Pancreas (tissue), 10 donors: ENCODE results near the gene TIPARP. TPM values are rescaled to one million over a fixed set of nuclear protein-coding genes. Genes with fewer than 3 reads are reported as not detected.

ENCODE experiments used
- ATAC-seq, 4 donors: fragments of 200-7000 bp; cut with Tn5 transposase; one replicate each; pipeline versions ENCODE4 v1.8.0 to v1.9.1; 2020; ENCODE audit warnings: mild to moderate bottlenecking in 4 of 4, moderate library complexity in 4 of 4
- DNase-seq, 6 donors: peaks; one replicate each; pipeline ENCODE4 v3.0.0-alpha.2; 2020
- FAIRE-seq: peaks from 2 replicates; lab custom pipeline; 2012; peaks lifted over from hg19 to GRCh38; lab: Jason Lieb, UNC
- H3K27ac ChIP-seq, 4 donors: fragments of 200-600 bp; sonication (generic); 1 replicate in 3 of 4; 2 replicates in 1 of 4; pipeline versions ENCODE4 v1.5.0 to v1.8.0; 2020
- H3K27me3 ChIP-seq, 4 donors: fragments of 200-600 bp; one replicate each; pipeline ENCODE4 v1.8.0; 2021
- H3K36me3 ChIP-seq, 3 donors: fragments of 200-600 bp; sonication (generic) in 1 of 3; one replicate each; pipeline versions ENCODE4 v1.5.0 to v1.8.0; 2020 to 2021
- H3K4me1 ChIP-seq, 3 donors: fragments of 200-600 bp; one replicate each; pipeline ENCODE4 v1.8.0; 2021
- H3K4me3 ChIP-seq, 4 donors: fragments of 200-600 bp; sonication (generic) in 2 of 4; one replicate each; pipeline versions ENCODE4 v1.5.0 to v1.8.0; 2020 to 2021
- H3K9me3 ChIP-seq, 4 donors: fragments of 200-600 bp; one replicate each; pipeline ENCODE4 v1.8.0; 2021
- WGBS, 2 donors: extraction: QIAGEN DNeasy Blood & Tissue Kit; methylation state at CpG; one replicate each; pipeline ENCODE4 v1.1.7; 2013; 5-methylcytosine and 5-hydroxymethylcytosine counted together
- intact Hi-C, 3 donors: fragments of 100-400 bp; cut with DNase I; formaldehyde crosslinking; loops; one replicate each; pipeline versions ENCODE4 v1.11.1 to v1.14.2; 2022
- polyA plus RNA-seq, 2 donors: library from polyadenylated mRNA; stranded (reverse); fragments of 200-250 nt; gene quantifications; one replicate each; pipeline ENCODE4 v1.2.3, GENCODE V29; 2013
- total RNA-seq, 6 donors: library from RNA; stranded (reverse); fragmentation: NEBNext Ultra II Directional in 4 of 6; extraction: Animal tissue kit (Norgen Biotek cat#: 25700) in 4 of 6; gene quantifications; one replicate each; pipeline versions ENCODE4 v1.2.1 to v1.2.4, GENCODE V29; 2021 to 2023
- TF ChIP-seq, protein P1 (sequence below), 4 donors: fragments of 200-600 bp; sonication (generic) in 3 of 4; IDR thresholded peaks; one replicate each; pipeline versions ENCODE4 v1.5.0 to v1.8.0; 2021; ENCODE audit warnings: antibody characterized with exemption in 4 of 4
- donor health status: healthy with polysubstance abuse.
- donor health status: DM: no; HTN: no; CAD: no; lungs with moderate emphysema.
- donor health status: DM: no; HTN: no; CAD: no.
- donor health status: control.
- donor health status: control.
- donor health status: Bipolar disorder and iron deficiency.
- donor health status: DM: yes; HTN: yes; CAD: no.
- donor health status: DM: no; HTN: no; CAD: no.
- donor health status: DM: no; HTN: no; CAD: no.
- donor health status: DM: yes; HTN: yes; CAD: no.

Gene TIPARP
- total and polyA plus RNA-seq, 8 donors: 6.0 to 15.0 (median 10.1) TPM

DNA sequence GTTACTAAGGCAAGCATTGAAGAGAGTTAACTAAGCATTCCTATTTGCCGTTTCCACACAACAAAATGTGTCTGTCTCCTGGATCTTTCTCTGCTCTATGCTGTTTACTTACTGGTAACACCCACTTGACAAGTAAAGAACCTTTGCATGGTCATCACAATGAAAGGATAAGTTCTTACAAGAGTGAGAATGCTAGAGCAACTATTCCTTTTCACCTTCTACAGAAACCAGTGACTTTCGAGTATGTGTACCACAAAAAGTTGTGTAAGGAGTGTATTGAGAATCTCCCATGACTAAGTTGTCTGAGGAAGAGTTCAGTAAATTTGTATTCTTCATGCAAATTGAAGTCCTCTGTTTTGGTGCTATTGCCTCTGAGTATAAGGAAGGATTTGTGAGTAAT, 10.8 kb downstream of the TIPARP start:
- ATAC-seq: peak in 1 of 4 donors; percentile 13
- no peaks in the 10 kb centered on the region for H3K36me3 ChIP-seq
- DNase-seq: no peak
- H3K27ac ChIP-seq: peak overlapping the region in 1 of 4 donors; percentile 10
- H3K9me3 ChIP-seq: no peaks in the 10 kb centered on the region
- TF ChIP-seq, protein P1, sequence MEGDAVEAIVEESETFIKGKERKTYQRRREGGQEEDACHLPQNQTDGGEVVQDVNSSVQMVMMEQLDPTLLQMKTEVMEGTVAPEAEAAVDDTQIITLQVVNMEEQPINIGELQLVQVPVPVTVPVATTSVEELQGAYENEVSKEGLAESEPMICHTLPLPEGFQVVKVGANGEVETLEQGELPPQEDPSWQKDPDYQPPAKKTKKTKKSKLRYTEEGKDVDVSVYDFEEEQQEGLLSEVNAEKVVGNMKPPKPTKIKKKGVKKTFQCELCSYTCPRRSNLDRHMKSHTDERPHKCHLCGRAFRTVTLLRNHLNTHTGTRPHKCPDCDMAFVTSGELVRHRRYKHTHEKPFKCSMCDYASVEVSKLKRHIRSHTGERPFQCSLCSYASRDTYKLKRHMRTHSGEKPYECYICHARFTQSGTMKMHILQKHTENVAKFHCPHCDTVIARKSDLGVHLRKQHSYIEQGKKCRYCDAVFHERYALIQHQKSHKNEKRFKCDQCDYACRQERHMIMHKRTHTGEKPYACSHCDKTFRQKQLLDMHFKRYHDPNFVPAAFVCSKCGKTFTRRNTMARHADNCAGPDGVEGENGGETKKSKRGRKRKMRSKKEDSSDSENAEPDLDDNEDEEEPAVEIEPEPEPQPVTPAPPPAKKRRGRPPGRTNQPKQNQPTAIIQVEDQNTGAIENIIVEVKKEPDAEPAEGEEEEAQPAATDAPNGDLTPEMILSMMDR (IDR thresholded peaks at IDR 0.05): no peak
- intact Hi-C loops: no loop called here
- 62 to 64% methylated on average over 2 of the region's 2 CpGs for WGBS, 2 donors
- H3K4me3 ChIP-seq: no peak overlapping the region
- FAIRE-seq: no peak
- peaks cover 26 to 63% (median 47%) of the 10 kb centered on the region in 3 donors for H3K4me1 ChIP-seq
- H3K27me3 ChIP-seq: no peaks in the 10 kb centered on the region

DNA sequence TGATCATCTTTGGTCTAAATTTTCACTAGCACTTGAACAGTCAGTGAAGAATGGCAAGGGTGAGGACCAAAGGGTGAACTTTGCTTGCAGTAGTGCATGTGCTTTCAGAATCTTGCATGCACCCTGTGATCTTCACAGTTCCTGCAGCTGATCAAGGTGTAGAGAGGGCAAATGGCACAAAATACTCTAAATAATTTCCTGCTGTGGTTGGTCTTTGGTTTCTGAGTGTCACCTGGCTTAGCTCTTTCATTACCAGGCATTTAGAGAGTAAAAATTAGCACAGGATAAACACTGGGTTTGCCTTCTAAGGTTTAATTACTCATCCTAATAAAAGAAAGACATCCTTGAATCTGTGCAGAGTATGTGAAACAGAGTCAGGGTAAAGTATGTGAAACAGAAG, 11.4 kb downstream of the TIPARP start:
- ATAC-seq (peak in 2 of 4 donors; percentile 8 to 14), FAIRE-seq (no peak), DNase-seq (no peak)
- H3K9me3 ChIP-seq: no peaks in the 10 kb centered on the region
- intact Hi-C loops: no loop called here
- H3K27ac ChIP-seq: no peak overlapping the region
- no peak overlapping the region for H3K4me3 ChIP-seq
- TF ChIP-seq, protein P1 (IDR thresholded peaks at IDR 0.05): no peak
- no peaks in the 10 kb centered on the region for H3K36me3 ChIP-seq
- no peaks in the 10 kb centered on the region for H3K27me3 ChIP-seq
- H3K4me1 ChIP-seq: peaks cover 26 to 58% (median 43%) of the 10 kb centered on the region in 3 donors

DNA sequence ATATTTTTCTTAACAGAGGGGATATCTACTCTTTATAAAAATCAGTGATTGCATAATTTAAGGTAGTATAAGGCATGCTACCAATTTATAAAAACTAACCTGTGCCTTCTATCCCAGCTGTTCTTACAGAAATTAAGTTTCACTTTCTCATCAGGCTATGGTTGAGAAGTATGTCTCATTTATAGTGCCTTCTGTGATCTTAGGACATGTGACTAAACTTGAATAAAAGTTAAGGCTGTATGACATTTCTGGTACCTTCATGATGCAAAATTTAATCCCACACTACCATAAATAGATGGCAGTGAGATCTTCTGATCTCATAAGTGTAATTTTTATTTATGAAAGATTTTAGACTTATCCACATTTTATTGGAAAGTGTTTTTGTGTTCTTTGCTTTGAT, 12.6 kb downstream of the TIPARP start:
- intact Hi-C loops: no loop called here
- peaks cover 35 to 56% (median 43%) of the 10 kb centered on the region in 3 donors for H3K4me1 ChIP-seq
- FAIRE-seq: no peak
- H3K4me3 ChIP-seq: no peak overlapping the region
- TF ChIP-seq, protein P1 (IDR thresholded peaks at IDR 0.05): no peak
- H3K36me3 ChIP-seq: no peaks in the 10 kb centered on the region
- H3K27ac ChIP-seq: no peak overlapping the region
- H3K27me3 ChIP-seq: no peaks in the 10 kb centered on the region
- peak in 1 of 4 donors; percentile 20 for ATAC-seq
- H3K9me3 ChIP-seq: no peaks in the 10 kb centered on the region
- no peak for DNase-seq

DNA sequence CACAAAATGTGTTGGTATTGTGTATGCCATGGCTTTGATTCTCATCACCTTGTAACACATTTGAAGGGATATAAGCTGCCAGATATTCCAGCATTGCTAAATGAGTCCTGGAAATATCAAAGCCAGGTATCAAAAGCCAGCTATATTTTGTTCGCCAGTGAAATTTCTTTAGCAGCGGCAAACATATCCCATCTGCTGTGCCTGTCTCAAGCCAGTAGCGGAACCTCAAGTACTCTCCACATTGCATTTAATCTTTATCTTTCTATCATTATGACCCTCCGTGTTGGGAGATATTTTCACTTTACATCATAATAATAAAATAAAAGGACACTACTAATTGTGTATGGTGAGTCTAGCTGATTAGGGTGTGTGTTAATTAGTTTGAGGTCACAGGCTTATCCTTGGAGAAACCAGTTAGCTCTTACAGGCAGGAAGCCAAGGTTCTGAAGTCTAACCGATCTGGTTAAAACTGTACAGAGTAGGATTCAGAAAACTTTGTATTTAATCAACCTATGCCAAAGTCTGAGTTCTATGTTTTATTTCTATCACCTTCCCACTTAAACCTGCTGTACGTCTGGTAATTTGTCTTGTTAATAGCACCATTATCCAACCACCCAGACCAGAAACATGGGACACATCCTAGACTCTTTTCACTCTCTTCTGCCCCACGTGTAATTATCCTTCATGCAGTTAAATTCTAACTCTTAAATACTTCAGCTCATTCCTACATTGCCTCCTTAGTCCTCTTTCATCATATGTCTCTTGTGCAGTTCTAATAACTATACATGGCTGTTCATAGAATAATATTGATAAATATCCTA, 14.5 kb downstream of the TIPARP start:
- no peaks in the 10 kb centered on the region for H3K9me3 ChIP-seq
- H3K4me1 ChIP-seq: peaks cover 34 to 53% (median 39%) of the 10 kb centered on the region in 3 donors
- H3K4me3 ChIP-seq: no peak overlapping the region
- intact Hi-C loops: no loop called here
- FAIRE-seq (no peak), DNase-seq (no peak), ATAC-seq (peak in 1 of 4 donors; percentile 19)
- WGBS, 2 donors: 61 to 65% methylated on average over 7 of the region's 7 CpGs
- TF ChIP-seq, protein P1 (IDR thresholded peaks at IDR 0.05): no peak
- no peak overlapping the region for H3K27ac ChIP-seq
- H3K27me3 ChIP-seq: no peaks in the 10 kb centered on the region
- no peaks in the 10 kb centered on the region for H3K36me3 ChIP-seq

DNA sequence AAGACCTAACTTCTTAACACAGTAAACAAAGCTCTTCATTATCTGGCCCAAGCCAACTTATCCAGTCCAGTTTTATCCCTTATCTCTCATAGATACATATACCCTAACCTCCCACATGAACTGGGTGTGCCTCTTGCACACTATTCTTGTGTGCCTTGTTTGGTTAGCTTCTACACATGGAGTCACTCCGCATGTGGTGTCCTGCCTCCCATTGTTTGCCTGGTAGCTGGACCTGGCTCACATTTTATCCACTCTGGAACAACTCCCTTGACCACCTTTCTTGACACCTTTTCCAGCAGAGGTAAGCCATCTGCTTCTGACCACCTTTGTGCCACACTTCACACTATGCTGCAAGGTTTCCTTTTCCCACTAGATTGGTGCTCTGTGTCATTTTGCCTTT, 15.2 kb downstream of the TIPARP start:
- intact Hi-C loops: no loop called here
- H3K4me1 ChIP-seq: peaks cover 34 to 53% (median 39%) of the 10 kb centered on the region in 3 donors
- no peak for ATAC-seq

More for the DNA sequence above, 15.2 kb downstream of the TIPARP start:
- Histone ChIP-seq H3K27me3 (no peaks in the 10 kb centered on the region), H3K9me3 (no peaks in the 10 kb centered on the region), H3K27ac (no peak overlapping the region), H3K4me3 (no peak overlapping the region), H3K36me3 (peaks cover 0 to 5% (median 0%) of the 10 kb centered on the region in 3 donors)
- TF ChIP-seq, protein P1 (IDR thresholded peaks at IDR 0.05): no peak
- DNase-seq (no peak), FAIRE-seq (no peak)
- WGBS, 2 donors: 0% methylated on average over 1 of the region's 1 CpG
